GM12801 (cell line): ENCODE measurements around the gene ZFAND2B.

ENCODE experiments used
- CTCF ChIP-seq: IDR thresholded peaks from one replicate; pipeline ENCODE4 v1.5.1; 2011; ENCODE audit warnings: control low read depth; ENCODE audit not compliant: insufficient read length; ENCODE audit errors: extremely low read depth

ZFAND2B gene

GRCh38 chr2:219234331-219234730, 27.7 kb downstream of the ZFAND2B start:
- TF ChIP-seq CTCF: no peak

- TF ChIP-seq CTCF: no peak
Measured at GRCh38 chr2:219243291-219243761, 36.7 kb downstream of the ZFAND2B start.

GRCh38 chr2:219244789-219245147, 38.2 kb downstream of the ZFAND2B start:
- no peak for TF ChIP-seq CTCF

- TF ChIP-seq CTCF: no peak
Measured at GRCh38 chr2:219245148-219245898, 38.7 kb downstream of the ZFAND2B start, which contains the start of the genes GLB1L and STK16. Gene GLB1L (minus strand): TSS chr2:219245444. CDS start chr2:219243573, 1,871 bp downstream. Gene STK16 (plus strand): TSS chr2:219245479. CDS start chr2:219246000, 521 bp downstream.

GRCh38 chr2:219245899-219246230, 39.3 kb downstream of the ZFAND2B start:
- TF ChIP-seq CTCF: no peak

GRCh38 chr2:219246559-219246958, 40.0 kb downstream of the ZFAND2B start:
- TF ChIP-seq CTCF: no peak

GRCh38 chr2:219247678-219248642, 41.4 kb downstream of the ZFAND2B start:
- no peak for TF ChIP-seq CTCF
